Thyroid gland (tissue), 4 donors: ENCODE data around the gene MCUR1. TPM values are rescaled to one million over a fixed set of nuclear protein-coding genes. Genes with fewer than 3 reads are reported as not detected.

ENCODE experiments used
- DNase-seq, 2 donors: peaks; one replicate each; pipeline ENCODE4 v3.0.0-alpha.2; 2019
- H3K27ac ChIP-seq, 3 donors: fragments of 200-600 bp; sonication (generic); 1 replicate in 2 of 3; 2 replicates in 1 of 3; pipeline ENCODE4 v1.5.1; 2016 to 2019; ENCODE audit warnings: mild to moderate bottlenecking in 1 of 3, moderate library complexity in 1 of 3
- H3K27me3 ChIP-seq: fragments of 200-600 bp; sonication (generic); one replicate; pipeline ENCODE4 v1.5.1; 2019
- H3K36me3 ChIP-seq, 2 donors: fragments of 200-600 bp; sonication (generic); one replicate each; pipeline ENCODE4 v1.5.1; 2016 to 2019
- H3K4me1 ChIP-seq, 2 donors: fragments of 200-600 bp; sonication (generic); one replicate each; pipeline ENCODE4 v1.5.1; 2017 to 2019
- H3K4me3 ChIP-seq, 3 donors: fragments of 200-600 bp; sonication (generic); replicated peaks in 1 of 3; 1 replicate in 2 of 3; 2 replicates in 1 of 3; pipeline ENCODE4 v1.5.1; 2016; ENCODE audit warnings: mild to moderate bottlenecking in 1 of 3
- H3K9me3 ChIP-seq: fragments of 200-600 bp; sonication (generic); one replicate; pipeline ENCODE4 v1.5.1; 2017
- CTCF ChIP-seq, 6 experiments: fragments of 200-600 bp in 3 of 6; fragments of 450-650 bp in 3 of 6; sonication (generic) in 3 of 6; IDR thresholded peaks; one replicate each; pipeline ENCODE4 v1.5.1; 2016 to 2019; ENCODE audit warnings: antibody characterized with exemption in 6 of 6, mild to moderate bottlenecking in 2 of 6, inconsistent platforms in 1 of 6, moderate library complexity in 1 of 6
- POLR2A ChIP-seq, 2 donors: fragments of 450-650 bp; IDR thresholded peaks; one replicate each; pipeline ENCODE4 v1.6.1; 2017; ENCODE audit warnings: antibody characterized with exemption in 2 of 2, mild to moderate bottlenecking in 2 of 2, moderate library complexity in 1 of 2
- WGBS, 2 donors: methylation state at CpG; one replicate each; pipeline ENCODE4 v1.1.5; 2017; 5-methylcytosine and 5-hydroxymethylcytosine counted together
- intact Hi-C: fragments of 100-400 bp; cut with DNase I; formaldehyde crosslinking; loops from one replicate; pipeline ENCODE4 v1.15.1; 2023
- total RNA-seq, 4 donors: library from RNA; depleted of rRNA; stranded (reverse); fragments of >200 nt; gene quantifications; one replicate each; pipeline ENCODE4 v1.2.3, GENCODE V29; 2016

MCUR1 gene
- total RNA-seq, 4 donors from 2014 or later, result 22.2 to 30.7 (median 25.5) TPM

- Histone ChIP-seq H3K9me3 (no peaks in the 10 kb centered on the region), H3K27ac (peak overlapping the region; percentile 87 to 97 (median 94)), H3K36me3 (no peaks in the 10 kb centered on the region), H3K4me3 (peak overlapping the region in 1 of 3 donors; percentile 70), H3K27me3 (no peaks in the 10 kb centered on the region), H3K4me1 (peaks cover 47% of the 10 kb centered on the region in 2 donors)
- TF ChIP-seq CTCF (IDR thresholded peaks at IDR 0.05) (no peak), POLR2A (IDR thresholded peaks at IDR 0.05) (no peak)
- DNase-seq, result no peak
- intact Hi-C loops, result loop anchor here (5.0 kb wide), 1 partner anchor 101 kb away; the partner anchor contains the start of gene RANBP9
- WGBS, 2 donors, result 40 to 45% methylated on average over 7 of the region's 7 CpGs
These were observed 1.3 kb downstream of the MCUR1 start for GRCh38 chr6:13813026-13813425.

- peaks cover 50 to 53% of the 10 kb centered on the region in 2 donors for H3K4me1 ChIP-seq
- 86 to 90% methylated on average over 5 of the region's 5 CpGs for WGBS, 2 donors
- intact Hi-C loops, result loop anchor here (5.0 kb wide), 1 partner anchor 100 kb away; the partner anchor contains the start of gene RANBP9
- no peaks in the 10 kb centered on the region for H3K27me3 ChIP-seq
- DNase-seq, result no peak
- no peaks in the 10 kb centered on the region for H3K36me3 ChIP-seq
- H3K9me3 ChIP-seq, result no peaks in the 10 kb centered on the region
- TF ChIP-seq CTCF (IDR thresholded peaks at IDR 0.05), result no peak
- TF ChIP-seq POLR2A (IDR thresholded peaks at IDR 0.05), result no peak
- no peak overlapping the region for H3K4me3 ChIP-seq
- peak overlapping the region; percentile 79 to 97 (median 94) for H3K27ac ChIP-seq
These were observed 2.1 kb downstream of the MCUR1 start for GRCh38 chr6:13812359-13812642.

- peak overlapping the region; percentile 79 to 97 (median 94) for H3K27ac ChIP-seq
- H3K27me3 ChIP-seq, result no peaks in the 10 kb centered on the region
- DNase-seq, result peak; percentile 59 to 67
- intact Hi-C loops, result loop anchor here (5.0 kb wide), 1 partner anchor 99 kb away; the partner anchor contains the start of gene RANBP9
- H3K4me3 ChIP-seq, result no peak overlapping the region
- TF ChIP-seq POLR2A (IDR thresholded peaks at IDR 0.05), result no peak
- TF ChIP-seq CTCF (IDR thresholded peaks at IDR 0.05), result no peak
- no peaks in the 10 kb centered on the region for H3K9me3 ChIP-seq
- peaks cover 50 to 53% of the 10 kb centered on the region in 2 donors for H3K4me1 ChIP-seq
- no peaks in the 10 kb centered on the region for H3K36me3 ChIP-seq
- 21 to 26% methylated on average over 8 of the region's 8 CpGs for WGBS, 2 donors
These were observed 2.6 kb downstream of the MCUR1 start for GRCh38 chr6:13811627-13812358.

- Histone ChIP-seq H3K27ac (peak overlapping the region; percentile 79 to 97 (median 94)), H3K27me3 (no peaks in the 10 kb centered on the region), H3K4me3 (no peak overlapping the region), H3K4me1 (peaks cover 50 to 53% of the 10 kb centered on the region in 2 donors), H3K9me3 (no peaks in the 10 kb centered on the region), H3K36me3 (peaks cover 0 to 4% of the 10 kb centered on the region in 2 donors)
- no peak for DNase-seq
- WGBS, 2 donors, result 39 to 41% methylated on average over 3 of the region's 3 CpGs
- intact Hi-C loops, result loop anchor here (5.0 kb wide), 1 partner anchor 99 kb away; the partner anchor contains the start of gene RANBP9
- TF ChIP-seq CTCF (IDR thresholded peaks at IDR 0.05) (no peak), POLR2A (IDR thresholded peaks at IDR 0.05) (no peak)
These were observed 3.5 kb downstream of the MCUR1 start for GRCh38 chr6:13810688-13811446.
